GM12892 (cell line): ENCODE measurements around the gene S100A12.

Experiments used
- POLR2A ChIP-seq: IDR thresholded peaks from 2 replicates; pipeline ENCODE4 v1.6.1; 2011; ENCODE audit warnings: low read depth, low read length, control low read depth
- POLR2AphosphoS5 ChIP-seq: IDR thresholded peaks from 2 replicates; pipeline ENCODE4 v1.6.1; 2011; ENCODE audit warnings: low read depth, low read length, control low read depth

- TF ChIP-seq POLR2A (no peak), POLR2AphosphoS5 (no peak)
These were observed 14.8 kb upstream of the S100A12 start for GRCh38 chr1:153389973-153390879.
